AG09309 (cell line): Measurements from ENCODE around the gene CABLES2.
"Not testable (repeated sequence)": the region's sequence is repeated elsewhere in the genome, so short reads cannot be mapped to it uniquely, and the experiment has no call there.

Source experiments
- DNase-seq: peaks from one replicate; pipeline ENCODE4 v3.0.0-alpha.2; 2010; ENCODE audit warnings: low read depth
- H3K4me3 ChIP-seq: 2 replicates; pipeline ENCODE4 v1.5.1; 2011; ENCODE audit warnings: mild to moderate bottlenecking, low read depth, low read length, moderate library complexity; ENCODE audit not compliant: control insufficient read depth
- CTCF ChIP-seq: IDR thresholded peaks from 2 replicates; pipeline ENCODE4 v1.5.1; 2011; ENCODE audit warnings: mild to moderate bottlenecking, low read depth, low read length, inconsistent platforms; ENCODE audit not compliant: insufficient read depth, control insufficient read depth; ENCODE audit errors: missing control alignments

Gene CABLES2

DNA sequence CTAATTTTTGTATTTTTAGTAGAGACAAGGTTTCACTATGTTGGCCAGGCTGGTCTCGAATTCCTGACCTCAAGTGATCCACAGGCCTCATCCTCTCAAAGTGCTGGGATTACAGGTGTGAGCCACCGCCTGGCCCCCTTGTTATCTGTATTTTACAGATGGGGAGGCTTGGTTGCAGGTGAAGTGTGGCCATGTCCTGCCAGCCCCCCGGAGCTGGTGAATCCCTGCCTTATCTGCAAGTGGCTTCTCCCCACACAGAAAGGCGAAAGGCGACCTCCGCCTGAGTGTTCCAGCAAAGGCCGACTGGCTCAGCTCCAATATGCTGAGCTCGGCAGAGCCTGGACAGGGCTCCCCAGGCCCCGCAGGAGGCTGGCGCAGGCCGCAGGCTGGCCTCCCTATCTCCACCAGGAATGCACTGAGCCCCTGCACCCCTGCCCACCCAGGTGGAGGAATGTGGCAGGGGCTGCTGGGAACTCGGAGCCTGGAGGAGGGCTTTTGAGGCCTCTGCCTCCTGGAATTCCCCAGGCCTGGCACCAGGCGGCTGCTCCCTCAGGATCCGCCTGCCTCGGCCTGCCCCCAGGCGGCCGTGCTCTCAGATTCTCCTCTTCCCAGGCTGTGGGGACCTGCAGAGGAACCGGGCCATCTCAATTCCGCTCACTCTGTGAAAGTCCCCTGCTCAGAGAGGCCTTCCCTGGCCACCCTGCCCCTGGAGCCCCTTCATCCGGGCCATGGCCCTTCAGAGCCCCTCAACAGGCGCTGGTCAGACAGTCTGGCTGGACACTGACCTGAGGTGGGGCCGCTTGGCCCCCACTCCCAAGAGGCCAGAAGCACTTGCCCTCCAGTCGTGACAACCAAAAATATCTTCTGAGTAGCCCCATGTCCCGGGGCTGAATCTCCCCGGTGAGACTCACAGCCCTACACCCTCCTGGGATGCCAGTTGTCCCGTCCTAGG, 30.7 kb downstream of the CABLES2 start:
- peak; percentile 60 for TF ChIP-seq CTCF
- no peak overlapping the region for H3K4me3 ChIP-seq
- DNase-seq, result no peak

DNA sequence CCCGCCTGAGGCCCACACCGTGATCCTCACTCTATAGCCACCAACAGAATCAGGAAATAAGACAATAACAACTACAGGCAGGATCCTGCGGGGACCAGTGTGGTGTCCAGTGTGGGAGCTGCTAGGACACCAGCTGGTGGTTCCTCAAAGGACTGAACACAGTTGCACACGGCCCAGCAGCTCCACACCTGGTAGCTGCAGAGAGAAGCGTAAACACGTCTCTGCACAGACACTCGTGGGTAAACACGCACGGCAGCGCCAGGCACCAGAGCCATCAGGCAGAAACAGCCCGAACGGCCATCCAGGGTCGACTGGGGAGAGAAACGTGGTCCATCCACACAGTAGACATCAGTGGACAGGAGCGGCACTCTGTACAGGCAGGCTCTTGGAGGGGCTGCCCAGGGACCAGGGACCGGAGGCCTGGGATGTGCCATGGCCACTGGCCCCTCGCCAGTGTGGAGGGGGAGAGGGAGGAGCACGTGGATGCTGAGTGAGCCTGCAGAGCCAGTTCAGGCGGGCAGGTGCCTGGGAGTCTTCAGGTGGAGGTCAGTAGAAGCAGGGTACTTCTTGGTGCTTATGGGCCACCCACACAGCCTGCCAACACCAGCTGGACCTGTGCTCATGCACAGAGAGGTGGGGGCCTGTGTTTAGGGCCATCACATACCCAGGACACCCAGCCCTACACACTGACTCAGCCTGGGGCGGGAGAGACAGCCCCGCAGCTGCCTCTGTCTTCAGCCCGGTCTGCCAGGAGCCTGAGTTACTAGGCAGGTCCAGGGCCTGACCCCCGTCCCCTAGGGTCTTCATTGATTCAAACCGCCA, 32.5 kb downstream of the CABLES2 start:
- H3K4me3 ChIP-seq, result no peak overlapping the region
- TF ChIP-seq CTCF, result no peak
- no peak for DNase-seq

DNA sequence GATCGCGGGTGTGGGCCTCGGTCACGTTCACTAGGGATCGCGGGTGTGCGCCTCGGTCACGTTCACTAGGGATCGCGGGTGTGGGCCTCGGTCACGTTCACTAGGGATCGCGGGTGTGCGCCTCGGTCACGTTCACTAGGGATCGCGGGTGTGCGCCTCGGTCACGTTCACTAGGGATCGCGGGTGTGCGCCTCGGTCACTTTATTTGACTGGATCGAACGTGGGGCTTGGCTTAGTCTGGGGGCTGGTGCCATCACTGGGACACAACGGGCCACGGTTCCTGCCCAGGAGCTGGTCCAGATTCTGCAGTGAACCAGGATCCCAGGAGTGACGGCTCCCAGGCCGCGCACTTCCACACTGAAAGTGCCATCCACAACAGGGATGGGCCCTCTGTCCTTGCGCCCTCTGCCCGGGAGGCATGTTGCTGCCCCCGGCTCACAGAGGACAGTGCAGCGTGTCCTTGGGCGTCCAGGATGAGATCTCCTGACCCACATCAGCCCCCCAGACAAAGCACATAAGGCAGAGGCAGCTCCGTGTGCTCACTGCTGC, 33.4 kb downstream of the CABLES2 start:
- not testable (repeated sequence) for H3K4me3 ChIP-seq, DNase-seq

- H3K4me3 ChIP-seq, result no peak overlapping the region
- no peak for DNase-seq
- no peak for TF ChIP-seq CTCF
Observed at GRCh38 chr20:62372042-62372993, 34.8 kb downstream of the CABLES2 start.

- DNase-seq, result no peak
- TF ChIP-seq CTCF, result no peak
- no peak overlapping the region for H3K4me3 ChIP-seq
Observed at GRCh38 chr20:62371588-62372041, 35.5 kb downstream of the CABLES2 start.

DNA sequence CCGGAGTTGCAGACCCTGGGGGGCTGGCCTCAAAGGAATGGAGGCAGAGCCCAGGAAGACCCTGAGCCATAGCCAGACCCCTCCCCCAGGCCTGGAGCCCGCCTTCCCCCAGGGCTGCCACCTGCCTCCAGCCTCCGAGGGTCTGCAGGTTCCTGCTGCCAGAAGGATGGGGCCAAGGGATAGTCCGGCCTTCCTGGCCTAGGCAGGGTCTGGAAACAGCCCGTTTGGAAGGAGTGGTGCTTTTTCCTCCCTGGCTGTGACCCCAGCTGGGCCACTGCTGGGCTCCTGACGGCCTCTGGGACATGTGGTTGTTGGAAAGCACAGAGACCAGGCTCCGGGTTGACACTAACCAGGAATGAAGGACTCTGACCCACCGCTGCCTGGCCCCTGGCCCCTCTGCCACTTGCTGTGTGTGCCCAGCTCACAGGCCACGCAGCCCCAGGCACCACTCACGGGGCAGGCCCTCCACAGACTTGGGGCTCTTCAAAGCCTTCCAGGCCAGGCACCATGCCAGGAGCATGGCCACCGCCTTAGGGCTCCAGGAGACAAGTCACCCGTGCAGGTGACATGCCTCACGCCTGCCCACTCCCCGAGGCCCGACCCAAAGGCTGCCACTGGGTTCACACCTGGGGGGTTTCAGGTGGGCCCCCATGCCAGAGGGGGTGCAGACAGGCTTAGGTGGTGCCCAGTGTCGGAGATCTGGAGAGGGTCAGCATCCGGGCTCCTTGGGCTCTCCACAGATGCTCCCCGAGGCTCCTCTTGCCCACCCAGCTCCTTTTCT, 36.1 kb downstream of the CABLES2 start:
- TF ChIP-seq CTCF, result no peak
- no peak for DNase-seq

More for the DNA sequence above, 36.1 kb downstream of the CABLES2 start:
- no peak overlapping the region for H3K4me3 ChIP-seq
